Head of caudate nucleus (tissue), 42 donors: Measurements from ENCODE around the gene CACNA1D.
A peak's percentile ranks its signal among the peaks of the same experiment; 100 is the strongest.

ENCODE experiments used
- DNase-seq, 42 donors: peaks; one replicate each; pipeline versions ENCODE4 v3.0.0 to v3.0.0-alpha.2; 2020 to 2021; ENCODE audit warnings: mixed read lengths in 7 of 42
- intact Hi-C: fragments of 100-400 bp; cut with DNase I; formaldehyde crosslinking; loops from one replicate; pipeline ENCODE4 v1.15.0; 2022

CACNA1D gene

DNA sequence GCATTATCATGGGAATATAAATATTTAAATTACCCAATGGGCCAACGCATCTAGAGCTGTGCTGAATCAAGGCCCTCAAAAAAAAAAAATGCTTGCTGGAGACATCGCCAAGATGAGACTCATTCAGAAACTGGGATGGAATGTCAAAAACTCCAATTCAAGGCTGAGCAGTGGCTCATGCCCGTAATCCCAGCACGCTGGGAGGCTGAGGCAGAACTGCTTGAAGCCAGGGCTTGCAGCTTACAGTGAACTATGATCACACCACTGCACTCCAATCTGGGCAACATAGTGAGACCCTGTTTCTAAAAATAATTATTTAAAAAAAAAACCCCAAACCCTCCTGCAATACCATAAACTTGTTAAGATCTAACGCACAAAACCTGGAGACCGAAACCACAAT lies 3.1 kb upstream of the CACNA1D start:
- DNase-seq = no peak
- intact Hi-C loops = no loop called here

GRCh38 chr3:53493595-53493962 lies 832 bp upstream of the CACNA1D start:
- intact Hi-C loops = no loop called here
- no peak for DNase-seq

GRCh38 chr3:53495146-53495519 lies 722 bp downstream of the CACNA1D start:
- intact Hi-C loops = no loop called here
- DNase-seq = peak in 16 of 42 donors; percentile 11 to 46 (median 29)

DNA sequence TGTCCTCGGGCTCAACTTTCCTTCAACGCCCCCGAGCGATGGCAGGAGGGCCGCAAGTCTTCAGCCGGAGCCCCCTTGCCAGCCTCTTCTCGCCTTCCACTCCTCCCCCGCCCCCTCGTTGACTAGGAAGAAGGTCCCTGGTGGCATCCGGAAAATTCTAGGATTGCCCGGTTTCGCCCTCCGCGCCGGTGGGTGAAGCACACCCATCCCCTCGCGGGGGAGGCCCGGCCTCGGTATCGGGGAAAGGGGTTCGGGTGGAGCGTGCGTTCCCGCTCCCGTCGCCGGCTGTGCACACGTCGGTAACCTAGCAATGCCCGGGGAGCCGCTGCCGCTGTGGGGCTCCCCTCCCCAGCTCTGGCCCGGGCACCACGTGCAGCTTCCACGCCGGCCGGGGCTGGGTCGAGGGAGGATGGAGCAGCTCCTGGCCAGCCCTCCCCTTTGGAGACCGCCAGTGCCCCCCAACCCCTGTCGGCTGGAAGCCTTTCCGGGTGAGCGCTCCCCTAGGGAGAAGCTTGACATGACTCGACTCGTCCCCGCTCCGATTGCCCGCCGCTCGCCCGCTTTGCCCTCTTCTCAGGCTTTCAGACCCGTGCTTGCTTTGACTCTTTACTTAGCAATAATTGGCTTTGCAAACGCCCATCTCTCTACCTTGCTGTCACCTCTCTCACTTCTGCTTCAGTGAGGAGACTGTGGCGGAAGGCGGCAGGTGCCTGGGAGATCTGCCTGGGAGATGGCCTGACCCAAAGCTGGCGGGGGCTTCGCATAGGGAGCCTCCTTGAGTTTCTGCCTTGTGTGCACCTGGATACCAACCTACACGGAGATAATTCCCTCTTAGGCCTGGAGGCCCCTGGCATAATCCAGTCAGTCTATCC lies 1.3 kb downstream of the CACNA1D start:
- peak in 38 of 42 donors; percentile 30 to 75 (median 52) for DNase-seq
- intact Hi-C loops = no loop called here

- intact Hi-C loops = no loop called here
- DNase-seq = no peak
These were observed 1.9 kb downstream of the CACNA1D start for GRCh38 chr3:53496392-53496670.

GRCh38 chr3:53496984-53497383 lies 2.6 kb downstream of the CACNA1D start:
- DNase-seq = no peak

DNA sequence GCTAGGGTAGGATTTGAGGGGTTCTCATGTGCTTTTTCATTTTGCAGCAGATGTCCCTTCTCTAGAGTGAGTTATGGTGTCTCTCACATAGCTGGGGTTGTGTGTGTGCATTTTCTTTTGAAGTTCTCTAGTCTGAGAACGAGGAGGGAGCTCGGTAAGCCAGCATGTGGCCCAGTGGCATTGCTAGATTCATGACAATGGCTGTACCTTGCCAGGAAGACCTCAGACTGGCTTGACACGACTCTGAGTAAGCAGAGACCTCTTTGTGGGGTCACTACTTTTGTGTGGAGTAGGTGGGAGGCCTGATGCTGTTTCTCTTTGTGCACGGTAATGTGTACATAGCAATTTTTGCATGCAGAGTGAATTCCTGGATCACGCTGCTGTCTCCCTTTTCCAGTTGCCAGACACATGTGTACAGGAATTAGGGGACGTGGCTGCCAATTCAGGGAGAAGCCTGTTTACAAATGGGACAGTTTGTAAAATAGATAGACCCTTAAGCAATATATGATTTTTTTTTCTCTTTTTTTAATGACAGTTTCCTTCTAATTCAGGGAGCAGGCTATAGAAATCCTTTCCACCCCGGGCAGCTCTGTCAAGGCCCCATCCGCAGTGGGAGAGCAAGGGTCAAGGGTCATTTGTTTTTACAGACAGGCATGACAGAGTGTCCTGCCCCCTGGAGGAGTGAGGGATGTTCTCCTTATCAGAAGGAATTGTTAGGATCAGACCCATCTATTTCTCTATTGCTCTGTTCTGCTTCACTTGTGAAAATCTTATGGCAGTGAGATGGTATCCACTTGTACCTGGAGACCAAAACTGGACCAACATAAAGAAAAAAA lies 4.6 kb downstream of the CACNA1D start:
- intact Hi-C loops = no loop called here
- DNase-seq = no peak

More at GRCh38 chr3:53496984-53497383, 2.6 kb downstream of the CACNA1D start:
- intact Hi-C loops = no loop called here

GRCh38 chr3:53500165-53500777 lies 5.9 kb downstream of the CACNA1D start:
- intact Hi-C loops = no loop called here
- no peak for DNase-seq

DNA sequence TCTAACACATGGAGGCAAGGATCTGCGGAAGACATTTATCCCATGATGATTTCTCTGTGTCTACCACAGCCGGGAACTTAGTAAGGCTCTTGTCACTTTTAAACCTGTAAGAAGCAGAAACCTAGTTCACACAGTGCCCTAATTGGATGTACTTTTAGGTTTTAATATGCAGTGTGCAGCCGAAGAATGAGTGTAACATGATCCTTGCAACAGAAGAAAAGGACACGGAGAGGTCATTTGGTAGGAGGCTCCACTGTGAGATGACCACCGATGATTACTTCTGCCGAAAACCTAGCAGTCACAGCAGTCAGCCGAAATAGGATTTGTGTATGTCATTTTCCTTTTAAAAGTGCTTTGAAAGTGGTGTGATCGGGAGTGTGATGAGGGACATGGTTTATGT lies 6.8 kb downstream of the CACNA1D start:
- intact Hi-C loops = no loop called here
- DNase-seq = no peak

GRCh38 chr3:53502737-53503136 lies 8.3 kb downstream of the CACNA1D start:
- intact Hi-C loops = no loop called here
- peak in 7 of 42 donors; percentile 12 to 49 (median 29) for DNase-seq

- intact Hi-C loops = no loop called here
- no peak for DNase-seq
These were observed 8.8 kb downstream of the CACNA1D start for GRCh38 chr3:53503195-53503594.

DNA sequence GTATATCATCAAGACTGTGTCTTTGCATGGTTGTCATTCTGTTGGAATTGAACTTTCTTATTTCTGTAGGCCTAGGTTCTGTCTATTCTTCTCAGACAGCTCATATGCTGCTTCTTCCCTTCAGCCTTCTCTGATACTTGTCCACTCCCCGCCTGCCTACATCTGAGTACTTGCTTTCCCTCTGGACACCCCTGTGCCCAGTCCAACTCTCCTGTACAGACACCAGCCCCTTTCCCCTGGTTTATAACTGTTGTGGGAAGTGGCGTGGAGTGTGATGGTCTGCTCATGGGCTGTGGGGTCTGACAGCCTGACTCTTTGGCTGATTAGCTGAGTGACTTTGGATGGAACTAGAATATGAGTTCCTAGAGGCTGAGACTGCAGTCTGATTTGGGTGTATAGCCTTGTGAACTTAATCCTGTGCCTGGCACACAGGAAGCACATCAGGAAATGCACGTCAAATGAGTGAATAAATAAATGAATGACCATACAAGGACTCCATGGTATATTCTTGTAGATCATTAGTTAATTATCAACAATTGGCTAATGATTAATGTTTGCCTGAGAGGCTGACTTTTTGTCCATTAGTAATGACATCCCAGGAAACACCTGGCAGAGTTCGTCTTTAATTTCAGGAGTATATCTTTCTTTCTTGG lies 11.8 kb downstream of the CACNA1D start:
- DNase-seq = no peak
- intact Hi-C loops = no loop called here

DNA sequence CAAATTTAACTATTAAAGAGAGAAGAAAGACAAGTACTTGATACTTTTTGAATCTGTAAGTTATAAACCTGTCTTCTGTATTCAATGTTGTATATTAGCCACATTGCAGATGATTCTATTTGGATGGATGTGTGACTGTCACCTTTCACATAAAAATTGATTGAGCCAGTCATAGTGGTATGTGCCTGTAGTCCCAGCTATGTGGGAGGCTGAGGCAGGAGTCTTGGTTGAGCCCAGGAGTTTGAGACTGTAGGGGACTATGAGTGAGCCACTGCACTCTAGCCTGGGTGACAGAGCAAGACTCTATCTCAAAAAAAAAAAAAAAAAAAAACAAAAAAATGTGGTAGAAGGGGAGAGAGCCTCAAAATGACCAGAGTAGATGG lies 12.3 kb downstream of the CACNA1D start:
- intact Hi-C loops = no loop called here
- DNase-seq = no peak

DNA sequence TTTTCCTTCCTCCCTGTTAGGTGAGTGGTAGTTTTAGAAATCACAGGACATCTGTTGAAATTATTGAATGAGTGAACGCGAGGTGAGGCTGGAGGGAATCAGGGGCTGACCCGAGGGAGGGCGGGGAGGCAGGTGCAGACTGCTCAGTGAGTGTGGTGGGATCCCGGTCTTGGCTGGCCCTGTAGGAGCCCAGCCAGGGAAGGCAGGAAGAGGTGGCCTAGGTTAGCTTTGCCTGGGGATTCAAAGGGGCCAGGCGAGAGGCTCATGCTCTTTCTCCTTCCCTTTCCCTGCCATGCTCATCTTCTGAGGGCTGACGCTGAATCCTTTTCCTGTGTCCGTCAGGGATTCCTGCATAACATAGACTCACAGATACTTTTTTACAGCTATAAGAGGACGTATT lies 15.1 kb downstream of the CACNA1D start:
- intact Hi-C loops = no loop called here
- no peak for DNase-seq

- no peak for DNase-seq
- intact Hi-C loops = no loop called here
These were observed 16.1 kb downstream of the CACNA1D start for GRCh38 chr3:53510508-53510907.

GRCh38 chr3:53511246-53511645 lies 16.8 kb downstream of the CACNA1D start:
- intact Hi-C loops = no loop called here
- no peak for DNase-seq

- intact Hi-C loops = no loop called here
These were observed 19.3 kb downstream of the CACNA1D start for GRCh38 chr3:53513556-53514190.

DNA sequence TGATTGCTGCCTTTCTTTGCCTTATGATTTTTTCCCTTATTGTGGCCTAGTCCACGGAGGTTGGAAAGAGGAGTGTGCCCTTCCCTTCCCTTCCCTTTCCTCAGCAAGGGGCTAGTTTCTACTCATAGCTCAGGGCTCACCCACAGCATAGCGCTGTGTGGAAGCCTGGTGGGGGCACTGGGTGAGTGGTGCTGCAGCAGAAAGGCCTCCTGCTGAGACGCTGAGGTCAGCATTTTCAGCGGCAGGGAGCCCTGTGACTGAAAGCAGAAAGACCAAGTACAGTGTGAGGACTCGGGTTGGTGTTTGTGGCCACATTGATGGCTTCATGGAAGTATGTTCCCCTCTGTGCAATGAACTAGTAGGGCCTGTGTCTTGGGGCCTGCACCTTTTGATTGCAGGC lies 21.9 kb downstream of the CACNA1D start:
- intact Hi-C loops = no loop called here
- DNase-seq = peak in 22 of 42 donors; percentile 20 to 62 (median 41)

More at GRCh38 chr3:53513556-53514190, 19.3 kb downstream of the CACNA1D start:
- DNase-seq = peak in 1 of 42 donors; percentile 43

GRCh38 chr3:53518495-53518981 lies 24.1 kb downstream of the CACNA1D start:
- intact Hi-C loops = no loop called here
- peak in 3 of 42 donors; percentile 20 to 50 (median 43) for DNase-seq
